Measurements from ENCODE around the gene CFAP46. TPM values are rescaled to one million over a fixed set of nuclear protein-coding genes. Genes with fewer than 3 reads are reported as not detected.
A peak's percentile ranks its signal among the peaks of the same experiment; 100 is the strongest.

The CFAP46 gene
- total RNA-seq, 1 donor, result under 0.01 TPM

DNA sequence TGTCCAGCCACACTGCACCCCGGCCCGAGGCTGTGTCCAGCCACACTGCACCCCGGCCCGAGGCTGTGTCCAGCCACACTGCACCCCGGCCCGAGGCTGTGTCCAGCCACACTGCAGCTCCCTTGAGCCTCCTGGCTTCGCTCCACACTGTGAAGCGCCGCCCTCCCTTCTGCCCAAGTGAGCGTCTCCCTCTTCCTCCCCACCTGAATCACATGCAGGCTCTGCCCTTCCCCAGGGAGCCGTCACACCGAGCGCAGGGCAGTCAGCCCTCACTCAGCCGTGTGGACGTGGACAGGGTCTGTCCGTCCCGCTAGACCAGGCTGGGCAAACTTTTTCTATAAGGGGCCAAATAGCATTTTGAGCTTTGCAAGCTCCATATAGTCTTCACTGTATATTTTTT is 27.6 kb downstream of the CFAP46 start:
- H3K9me3 ChIP-seq (ENCODE audit: low read depth, low read length), result no peaks in the 10 kb centered on the region
- no peaks in the 10 kb centered on the region for H3K4me1 ChIP-seq (ENCODE audit: insufficient read depth, low read length)
- peak; percentile 27 for DNase-seq (ENCODE audit: insufficient read length, low spot score, missing footprints)
- no peaks in the 10 kb centered on the region for H4K20me1 ChIP-seq (ENCODE audit: insufficient read depth, low read length)
- TF ChIP-seq, protein P1, sequence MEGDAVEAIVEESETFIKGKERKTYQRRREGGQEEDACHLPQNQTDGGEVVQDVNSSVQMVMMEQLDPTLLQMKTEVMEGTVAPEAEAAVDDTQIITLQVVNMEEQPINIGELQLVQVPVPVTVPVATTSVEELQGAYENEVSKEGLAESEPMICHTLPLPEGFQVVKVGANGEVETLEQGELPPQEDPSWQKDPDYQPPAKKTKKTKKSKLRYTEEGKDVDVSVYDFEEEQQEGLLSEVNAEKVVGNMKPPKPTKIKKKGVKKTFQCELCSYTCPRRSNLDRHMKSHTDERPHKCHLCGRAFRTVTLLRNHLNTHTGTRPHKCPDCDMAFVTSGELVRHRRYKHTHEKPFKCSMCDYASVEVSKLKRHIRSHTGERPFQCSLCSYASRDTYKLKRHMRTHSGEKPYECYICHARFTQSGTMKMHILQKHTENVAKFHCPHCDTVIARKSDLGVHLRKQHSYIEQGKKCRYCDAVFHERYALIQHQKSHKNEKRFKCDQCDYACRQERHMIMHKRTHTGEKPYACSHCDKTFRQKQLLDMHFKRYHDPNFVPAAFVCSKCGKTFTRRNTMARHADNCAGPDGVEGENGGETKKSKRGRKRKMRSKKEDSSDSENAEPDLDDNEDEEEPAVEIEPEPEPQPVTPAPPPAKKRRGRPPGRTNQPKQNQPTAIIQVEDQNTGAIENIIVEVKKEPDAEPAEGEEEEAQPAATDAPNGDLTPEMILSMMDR (IDR thresholded peaks at IDR 0.05; ENCODE audit: extremely low read depth, low read depth, low read length), result no peak
- no peak overlapping the region for H3K4me2 ChIP-seq (ENCODE audit: insufficient read depth, low read length)
- H3K27me3 ChIP-seq (ENCODE audit: insufficient read depth, low read length), result peaks cover 2% of the 10 kb centered on the region
- no peak overlapping the region for H3K27ac ChIP-seq (ENCODE audit: low read depth, low read length)
- H2AFZ ChIP-seq (ENCODE audit: low read length), result no peak overlapping the region
- H3K4me3 ChIP-seq (ENCODE audit: insufficient read depth, low read length), result no peak overlapping the region
- H3K79me2 ChIP-seq (ENCODE audit: insufficient read depth, low read length), result no peaks in the 10 kb centered on the region
- no peaks in the 10 kb centered on the region for H3K36me3 ChIP-seq (ENCODE audit: insufficient read depth, low read length)

GRCh38 chr10:132913559-132914115 is 28.7 kb downstream of the CFAP46 start:
- no peak overlapping the region for H2AFZ ChIP-seq (ENCODE audit: low read length)

DNA sequence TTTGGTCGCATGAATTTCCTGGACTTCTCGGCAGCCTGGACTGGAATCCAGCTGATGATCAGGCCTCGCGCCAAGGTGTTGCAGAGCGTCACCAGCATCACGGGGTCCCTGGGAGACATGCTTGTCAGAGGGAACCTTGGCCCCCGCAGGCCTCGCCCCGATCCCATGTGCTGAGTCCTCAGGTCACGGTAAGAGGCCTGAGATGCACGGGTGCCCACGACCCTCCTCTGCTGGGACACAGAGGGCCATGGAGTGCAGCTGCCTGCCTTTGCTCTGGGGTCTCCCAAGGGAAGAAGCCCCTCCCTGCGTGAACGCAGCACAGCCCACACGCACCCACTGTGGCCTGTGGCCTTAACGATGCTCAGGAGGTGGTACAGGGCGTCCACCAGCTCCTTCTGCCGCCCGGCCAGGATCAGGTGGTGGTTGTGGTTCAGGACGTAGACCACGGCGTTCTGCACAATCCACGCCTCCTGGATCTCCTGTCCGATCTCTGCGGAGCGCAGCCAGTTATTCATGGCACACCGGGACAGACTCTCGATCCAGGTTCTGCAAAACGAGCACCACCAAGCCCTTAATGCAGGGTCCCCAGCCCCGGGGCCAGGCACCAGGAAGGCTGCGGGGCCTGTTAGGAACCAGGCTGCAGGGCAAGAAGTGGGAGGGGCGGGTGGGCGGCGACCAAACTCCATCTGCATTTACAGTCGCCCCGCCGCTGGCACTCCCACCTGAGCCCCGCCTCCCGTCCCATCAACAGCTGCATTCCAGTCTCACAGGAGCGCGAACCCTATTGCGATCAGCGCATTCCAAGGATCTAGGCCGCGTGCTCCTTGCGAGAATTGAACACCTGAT is 29.4 kb downstream of the CFAP46 start:
- Histone ChIP-seq H3K4me1 (ENCODE audit: insufficient read depth, low read length) (no peaks in the 10 kb centered on the region), H3K79me2 (ENCODE audit: insufficient read depth, low read length) (no peaks in the 10 kb centered on the region), H3K27ac (ENCODE audit: low read depth, low read length) (no peak overlapping the region), H3K4me2 (ENCODE audit: insufficient read depth, low read length) (no peak overlapping the region), H4K20me1 (ENCODE audit: insufficient read depth, low read length) (no peaks in the 10 kb centered on the region), H3K36me3 (ENCODE audit: insufficient read depth, low read length) (no peaks in the 10 kb centered on the region), H3K27me3 (ENCODE audit: insufficient read depth, low read length) (peaks cover 2% of the 10 kb centered on the region), H2AFZ (ENCODE audit: low read length) (no peak overlapping the region), H3K9me3 (ENCODE audit: low read depth, low read length) (no peaks in the 10 kb centered on the region), H3K4me3 (ENCODE audit: insufficient read depth, low read length) (no peak overlapping the region)
- DNase-seq (ENCODE audit: insufficient read length, low spot score, missing footprints), result peak; percentile 72
- TF ChIP-seq, protein P1 (IDR thresholded peaks at IDR 0.05; ENCODE audit: extremely low read depth, low read depth, low read length), result no peak

More at GRCh38 chr10:132913559-132914115, 28.7 kb downstream of the CFAP46 start:
- no peak overlapping the region for H3K4me2 ChIP-seq (ENCODE audit: insufficient read depth, low read length)
- no peaks in the 10 kb centered on the region for H3K9me3 ChIP-seq (ENCODE audit: low read depth, low read length)
- H3K27me3 ChIP-seq (ENCODE audit: insufficient read depth, low read length), result peaks cover 2% of the 10 kb centered on the region
- H3K4me1 ChIP-seq (ENCODE audit: insufficient read depth, low read length), result no peaks in the 10 kb centered on the region
- H4K20me1 ChIP-seq (ENCODE audit: insufficient read depth, low read length), result no peaks in the 10 kb centered on the region
- H3K36me3 ChIP-seq (ENCODE audit: insufficient read depth, low read length), result no peaks in the 10 kb centered on the region
- H3K79me2 ChIP-seq (ENCODE audit: insufficient read depth, low read length), result no peaks in the 10 kb centered on the region
- peak; percentile 61 for DNase-seq (ENCODE audit: insufficient read length, low spot score, missing footprints)
- TF ChIP-seq, protein P1 (IDR thresholded peaks at IDR 0.05; ENCODE audit: extremely low read depth, low read depth, low read length), result no peak
- H3K27ac ChIP-seq (ENCODE audit: low read depth, low read length), result no peak overlapping the region
- H3K4me3 ChIP-seq (ENCODE audit: insufficient read depth, low read length), result no peak overlapping the region

DNA sequence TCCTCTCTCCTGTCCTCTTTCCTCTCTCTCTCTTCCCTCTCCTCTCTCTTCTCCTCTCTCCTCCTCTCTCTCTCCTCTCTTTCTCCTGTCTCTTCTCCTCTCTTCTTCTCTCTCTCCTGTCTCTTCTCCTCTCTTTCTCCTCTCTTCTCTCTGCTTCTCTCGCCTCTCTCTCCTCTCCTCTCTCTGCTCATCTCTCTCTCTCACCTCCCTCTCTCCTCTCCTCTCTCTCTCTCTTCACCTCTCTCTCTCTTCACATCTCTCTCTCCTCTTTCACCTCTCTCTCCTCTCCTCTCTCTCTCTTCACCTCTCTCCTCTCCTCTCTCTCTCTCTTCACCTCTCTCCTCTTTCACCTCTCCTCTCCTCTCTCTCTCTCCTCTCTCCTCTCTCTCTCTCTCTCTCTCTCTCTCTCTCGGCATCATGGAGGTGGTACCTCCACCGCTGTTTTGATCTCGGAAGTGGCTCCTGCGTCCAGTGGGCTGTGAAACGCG is 30.1 kb downstream of the CFAP46 start:
- no peak overlapping the region for H2AFZ ChIP-seq (ENCODE audit: low read length)
- no peak overlapping the region for H3K27ac ChIP-seq (ENCODE audit: low read depth, low read length)
- H3K4me2 ChIP-seq (ENCODE audit: insufficient read depth, low read length), result no peak overlapping the region
- H4K20me1 ChIP-seq (ENCODE audit: insufficient read depth, low read length), result no peaks in the 10 kb centered on the region
- H3K4me1 ChIP-seq (ENCODE audit: insufficient read depth, low read length), result no peaks in the 10 kb centered on the region
- H3K9me3 ChIP-seq (ENCODE audit: low read depth, low read length), result no peaks in the 10 kb centered on the region
- TF ChIP-seq, protein P1 (IDR thresholded peaks at IDR 0.05; ENCODE audit: extremely low read depth, low read depth, low read length), result no peak
- H3K4me3 ChIP-seq (ENCODE audit: insufficient read depth, low read length), result no peak overlapping the region
- no peaks in the 10 kb centered on the region for H3K36me3 ChIP-seq (ENCODE audit: insufficient read depth, low read length)
- no peaks in the 10 kb centered on the region for H3K79me2 ChIP-seq (ENCODE audit: insufficient read depth, low read length)
- H3K27me3 ChIP-seq (ENCODE audit: insufficient read depth, low read length), result peaks cover 2% of the 10 kb centered on the region
- peak; percentile 25 for DNase-seq (ENCODE audit: insufficient read length, low spot score, missing footprints)
